ENCODE results near the gene TMEM59L.
A peak's percentile ranks its signal among the peaks of the same experiment; 100 is the strongest.
"Not testable (repeated sequence)": the region's sequence is repeated elsewhere in the genome, so short reads cannot be mapped to it uniquely, and the experiment has no call there.

TMEM59L gene

GRCh38 chr19:18594096-18594823 is 18.4 kb upstream of the TMEM59L start:
- peak; percentile 48 for DNase-seq (ENCODE audit: low read depth)

GRCh38 chr19:18594824-18595373 is 17.8 kb upstream of the TMEM59L start:
- no peak for DNase-seq (ENCODE audit: low read depth)

GRCh38 chr19:18595475-18595874 is 17.2 kb upstream of the TMEM59L start:
- no peak for DNase-seq (ENCODE audit: low read depth)

GRCh38 chr19:18596752-18597157 is 15.9 kb upstream of the TMEM59L start:
- no peak for DNase-seq (ENCODE audit: low read depth)

GRCh38 chr19:18597809-18598660 is 14.6 kb upstream of the TMEM59L start:
- no peak for DNase-seq (ENCODE audit: low read depth)

- no peak for DNase-seq (ENCODE audit: low read depth)
Measured at GRCh38 chr19:18599485-18599884, 13.2 kb upstream of the TMEM59L start.

GRCh38 chr19:18600692-18601397 is 11.8 kb upstream of the TMEM59L start:
- DNase-seq (ENCODE audit: low read depth): not testable (repeated sequence)

GRCh38 chr19:18601875-18602274 is 10.8 kb upstream of the TMEM59L start:
- DNase-seq (ENCODE audit: low read depth): no peak

- no peak for DNase-seq (ENCODE audit: low read depth)
Measured at GRCh38 chr19:18603255-18603957, 9.3 kb upstream of the TMEM59L start.

- no peak for DNase-seq (ENCODE audit: low read depth)
Measured at GRCh38 chr19:18603958-18604819, 8.5 kb upstream of the TMEM59L start.

GRCh38 chr19:18604820-18605159 is 7.9 kb upstream of the TMEM59L start:
- DNase-seq (ENCODE audit: low read depth): no peak

GRCh38 chr19:18605196-18605545 is 7.5 kb upstream of the TMEM59L start:
- DNase-seq (ENCODE audit: low read depth): no peak

GRCh38 chr19:18605546-18606280 is 7.0 kb upstream of the TMEM59L start:
- DNase-seq (ENCODE audit: low read depth): no peak

GRCh38 chr19:18606281-18607225 is 6.1 kb upstream of the TMEM59L start, which contains the start of gene CRLF1:
TSS of gene CRLF1 (minus strand) at chr19:18606799. CDS start at chr19:18606656, 143 bp downstream.
- DNase-seq (ENCODE audit: low read depth): no peak

GRCh38 chr19:18607226-18608101 is 5.2 kb upstream of the TMEM59L start:
- DNase-seq (ENCODE audit: low read depth): no peak

GRCh38 chr19:18608102-18608804 is 4.4 kb upstream of the TMEM59L start:
- no peak for DNase-seq (ENCODE audit: low read depth)
